ENCODE data around the gene OGT.
"Not testable (repeated sequence)": the region's sequence is repeated elsewhere in the genome, so short reads cannot be mapped to it uniquely, and the experiment has no call there.

Gene OGT

GRCh38 chrX:71609095-71609750 lies 76.3 kb downstream of the OGT start:
- no peak overlapping the region for H3K27ac ChIP-seq (ENCODE audit: low read length)
- H3K4me3 ChIP-seq (ENCODE audit: low read length): no peak overlapping the region
- no peak for DNase-seq (ENCODE audit: low read depth, low spot score)
- H3K9me3 ChIP-seq (ENCODE audit: control insufficient read depth, insufficient read depth, low read length): no peaks in the 10 kb centered on the region
- peaks cover 3% of the 10 kb centered on the region; the same call in 1 of the 2 replicates for H3K36me3 ChIP-seq (ENCODE audit: control insufficient read depth, insufficient read depth, low read length)
- no CpG with 5 or more reads among the region's 3 CpGs for WGBS (ENCODE audit: insufficient coverage, insufficient read length)
- H3K27me3 ChIP-seq (ENCODE audit: control insufficient read depth, insufficient read depth, low read length): no peaks in the 10 kb centered on the region
- no peaks in the 10 kb centered on the region for H3K4me1 ChIP-seq (ENCODE audit: control insufficient read depth, insufficient read depth, low read length)

- H3K4me3 ChIP-seq (ENCODE audit: low read length); H3K36me3 ChIP-seq (ENCODE audit: control insufficient read depth, insufficient read depth, low read length); H3K27me3 ChIP-seq (ENCODE audit: control insufficient read depth, insufficient read depth, low read length); H3K4me1 ChIP-seq (ENCODE audit: control insufficient read depth, insufficient read depth, low read length); DNase-seq (ENCODE audit: low read depth, low spot score); H3K9me3 ChIP-seq (ENCODE audit: control insufficient read depth, insufficient read depth, low read length); H3K27ac ChIP-seq (ENCODE audit: low read length): not testable (repeated sequence)
- WGBS (ENCODE audit: insufficient coverage, insufficient read length): no CpG with 5 or more reads among the region's 9 CpGs
These were observed 78.8 kb downstream of the OGT start for GRCh38 chrX:71611736-71612135.

- Histone ChIP-seq H3K27ac (ENCODE audit: low read length) (no peak overlapping the region), H3K4me1 (ENCODE audit: control insufficient read depth, insufficient read depth, low read length) (no peaks in the 10 kb centered on the region), H3K27me3 (ENCODE audit: control insufficient read depth, insufficient read depth, low read length) (no peaks in the 10 kb centered on the region), H3K4me3 (ENCODE audit: low read length) (no peak overlapping the region), H3K9me3 (ENCODE audit: control insufficient read depth, insufficient read depth, low read length) (no peaks in the 10 kb centered on the region), H3K36me3 (ENCODE audit: control insufficient read depth, insufficient read depth, low read length) (peaks cover 3% of the 10 kb centered on the region; the same call in 1 of the 2 replicates)
- no CpG with 5 or more reads among the region's 8 CpGs for WGBS (ENCODE audit: insufficient coverage, insufficient read length)
- DNase-seq (ENCODE audit: low read depth, low spot score): no peak
These were observed 79.4 kb downstream of the OGT start for GRCh38 chrX:71612256-71612655.

GRCh38 chrX:71615056-71615455 lies 82.2 kb downstream of the OGT start:
- no peak for DNase-seq (ENCODE audit: low read depth, low spot score)

GRCh38 chrX:71615954-71616353 lies 83.0 kb downstream of the OGT start:
- H3K27me3 ChIP-seq (ENCODE audit: control insufficient read depth, insufficient read depth, low read length): no peaks in the 10 kb centered on the region
- H3K4me3 ChIP-seq (ENCODE audit: low read length): no peak overlapping the region
- DNase-seq (ENCODE audit: low read depth, low spot score): no peak
- WGBS (ENCODE audit: insufficient coverage, insufficient read length): no CpG with 5 or more reads among the region's 10 CpGs
- H3K4me1 ChIP-seq (ENCODE audit: control insufficient read depth, insufficient read depth, low read length): no peaks in the 10 kb centered on the region
- no peaks in the 10 kb centered on the region for H3K36me3 ChIP-seq (ENCODE audit: control insufficient read depth, insufficient read depth, low read length)
- H3K9me3 ChIP-seq (ENCODE audit: control insufficient read depth, insufficient read depth, low read length): no peaks in the 10 kb centered on the region
- no peak overlapping the region for H3K27ac ChIP-seq (ENCODE audit: low read length)

More at GRCh38 chrX:71615056-71615455, 82.2 kb downstream of the OGT start:
- Histone ChIP-seq H3K36me3 (ENCODE audit: control insufficient read depth, insufficient read depth, low read length) (no peaks in the 10 kb centered on the region), H3K4me3 (ENCODE audit: low read length) (no peak overlapping the region), H3K27me3 (ENCODE audit: control insufficient read depth, insufficient read depth, low read length) (no peaks in the 10 kb centered on the region), H3K27ac (ENCODE audit: low read length) (no peak overlapping the region), H3K9me3 (ENCODE audit: control insufficient read depth, insufficient read depth, low read length) (no peaks in the 10 kb centered on the region), H3K4me1 (ENCODE audit: control insufficient read depth, insufficient read depth, low read length) (no peaks in the 10 kb centered on the region)
- no CpG with 5 or more reads among the region's 4 CpGs for WGBS (ENCODE audit: insufficient coverage, insufficient read length)

- no peaks in the 10 kb centered on the region for H3K27me3 ChIP-seq (ENCODE audit: control insufficient read depth, insufficient read depth, low read length)
- DNase-seq (ENCODE audit: low read depth, low spot score): no peak
- no peak overlapping the region for H3K4me3 ChIP-seq (ENCODE audit: low read length)
- no peak overlapping the region for H3K27ac ChIP-seq (ENCODE audit: low read length)
- no peaks in the 10 kb centered on the region for H3K36me3 ChIP-seq (ENCODE audit: control insufficient read depth, insufficient read depth, low read length)
- no CpG with 5 or more reads among the region's 43 CpGs for WGBS (ENCODE audit: insufficient coverage, insufficient read length)
- no peaks in the 10 kb centered on the region for H3K9me3 ChIP-seq (ENCODE audit: control insufficient read depth, insufficient read depth, low read length)
- no peaks in the 10 kb centered on the region for H3K4me1 ChIP-seq (ENCODE audit: control insufficient read depth, insufficient read depth, low read length)
These were observed 84.0 kb downstream of the OGT start for GRCh38 chrX:71616672-71617529.

- Histone ChIP-seq H3K4me3 (ENCODE audit: low read length) (no peak overlapping the region), H3K27ac (ENCODE audit: low read length) (no peak overlapping the region), H3K9me3 (ENCODE audit: control insufficient read depth, insufficient read depth, low read length) (no peaks in the 10 kb centered on the region), H3K36me3 (ENCODE audit: control insufficient read depth, insufficient read depth, low read length) (no peaks in the 10 kb centered on the region), H3K27me3 (ENCODE audit: control insufficient read depth, insufficient read depth, low read length) (no peaks in the 10 kb centered on the region), H3K4me1 (ENCODE audit: control insufficient read depth, insufficient read depth, low read length) (no peaks in the 10 kb centered on the region)
- no CpG with 5 or more reads among the region's 8 CpGs for WGBS (ENCODE audit: insufficient coverage, insufficient read length)
- no peak for DNase-seq (ENCODE audit: low read depth, low spot score)
These were observed 84.8 kb downstream of the OGT start for GRCh38 chrX:71617742-71618141.

GRCh38 chrX:71618303-71618721 lies 85.4 kb downstream of the OGT start, which contains the start of gene CXCR3:
Gene CXCR3 (minus strand): TSS chrX:71618511. CDS start chrX:71618449, 62 bp downstream.
- no peak within 1 kb of the TSS for H3K4me3 ChIP-seq (ENCODE audit: low read length)
- no peaks in the 10 kb centered on the region for H3K36me3 ChIP-seq (ENCODE audit: control insufficient read depth, insufficient read depth, low read length)
- H3K27me3 ChIP-seq (ENCODE audit: control insufficient read depth, insufficient read depth, low read length): no peaks in the 10 kb centered on the region
- no peaks in the 10 kb centered on the region for H3K9me3 ChIP-seq (ENCODE audit: control insufficient read depth, insufficient read depth, low read length)
- H3K27ac ChIP-seq (ENCODE audit: low read length): no peak within 1 kb of the TSS
- H3K4me1 ChIP-seq (ENCODE audit: control insufficient read depth, insufficient read depth, low read length): no peaks in the 10 kb centered on the region
- WGBS (ENCODE audit: insufficient coverage, insufficient read length): no CpG with 5 or more reads among the region's 4 CpGs
- no peak for DNase-seq (ENCODE audit: low read depth, low spot score)

GRCh38 chrX:71618787-71619186 lies 85.9 kb downstream of the OGT start:
- Histone ChIP-seq H3K36me3 (ENCODE audit: control insufficient read depth, insufficient read depth, low read length) (no peaks in the 10 kb centered on the region), H3K27ac (ENCODE audit: low read length) (no peak overlapping the region), H3K9me3 (ENCODE audit: control insufficient read depth, insufficient read depth, low read length) (no peaks in the 10 kb centered on the region), H3K27me3 (ENCODE audit: control insufficient read depth, insufficient read depth, low read length) (no peaks in the 10 kb centered on the region), H3K4me1 (ENCODE audit: control insufficient read depth, insufficient read depth, low read length) (no peaks in the 10 kb centered on the region), H3K4me3 (ENCODE audit: low read length) (no peak overlapping the region)
- no CpG with 5 or more reads among the region's 3 CpGs for WGBS (ENCODE audit: insufficient coverage, insufficient read length)
- no peak for DNase-seq (ENCODE audit: low read depth, low spot score)

GRCh38 chrX:71619193-71619592 lies 86.3 kb downstream of the OGT start:
- Histone ChIP-seq H3K9me3 (ENCODE audit: control insufficient read depth, insufficient read depth, low read length) (no peaks in the 10 kb centered on the region), H3K27ac (ENCODE audit: low read length) (no peak overlapping the region), H3K4me1 (ENCODE audit: control insufficient read depth, insufficient read depth, low read length) (no peaks in the 10 kb centered on the region), H3K27me3 (ENCODE audit: control insufficient read depth, insufficient read depth, low read length) (no peaks in the 10 kb centered on the region), H3K36me3 (ENCODE audit: control insufficient read depth, insufficient read depth, low read length) (no peaks in the 10 kb centered on the region), H3K4me3 (ENCODE audit: low read length) (no peak overlapping the region)
- no CpG with 5 or more reads among the region's 8 CpGs for WGBS (ENCODE audit: insufficient coverage, insufficient read length)
- DNase-seq (ENCODE audit: low read depth, low spot score): no peak

Data from iPS DF 6.9 (cell line).